Gastrocnemius medialis (tissue), 4 donors: Measurements from ENCODE around the gene COA3. TPM values are rescaled to one million over a fixed set of nuclear protein-coding genes. Genes with fewer than 3 reads are reported as not detected.

ENCODE experiments used
- ATAC-seq, 2 donors: fragments of 150-250 bp; one replicate each; pipeline ENCODE4 v1.9.1; 2016
- DNase-seq, 2 donors: peaks; one replicate each; pipeline ENCODE4 v3.0.0-alpha.2; 2019
- H3K27ac ChIP-seq, 4 donors: fragments of 200-600 bp; sonication (generic); 1 replicate in 1 of 4; 2 replicates in 3 of 4; pipeline ENCODE4 v1.5.1; 2016 to 2018; ENCODE audit warnings: mild to moderate bottlenecking in 2 of 4, moderate library complexity in 1 of 4
- H3K27me3 ChIP-seq, 3 donors: fragments of 200-600 bp; sonication (generic) in 2 of 3; 1 replicate in 1 of 3; 2 replicates in 2 of 3; pipeline versions ENCODE4 v1.5.1 to v1.6.0; 2016 to 2019; ENCODE audit warnings: mild to moderate bottlenecking in 1 of 3, moderate library complexity in 1 of 3
- H3K36me3 ChIP-seq, 2 donors: fragments of 200-600 bp; sonication (generic) in 1 of 2; one replicate each; pipeline ENCODE4 v1.5.1; 2017 to 2018
- H3K4me1 ChIP-seq, 2 donors: fragments of 200-600 bp; sonication (generic) in 1 of 2; one replicate each; pipeline ENCODE4 v1.5.1; 2016 to 2017; ENCODE audit warnings: mild to moderate bottlenecking in 2 of 2
- H3K4me3 ChIP-seq, 4 donors: fragments of 200-600 bp; sonication (generic) in 3 of 4; 1 replicate in 1 of 4; 2 replicates in 3 of 4; pipeline ENCODE4 v1.5.1; 2016 to 2019; ENCODE audit warnings: mild to moderate bottlenecking in 2 of 4
- H3K9me3 ChIP-seq, 3 donors: fragments of 200-600 bp; sonication (generic) in 2 of 3; 1 replicate in 1 of 3; 2 replicates in 2 of 3; pipeline ENCODE4 v1.5.1; 2016 to 2019
- CTCF ChIP-seq, 5 experiments: fragments of 450-650 bp in 3 of 5; fragments of 200-600 bp in 2 of 5; sonication (generic) in 2 of 5; IDR thresholded peaks in 4 of 5; conservative IDR thresholded peaks in 1 of 5; 1 replicate in 4 of 5; 2 replicates in 1 of 5; pipeline ENCODE4 v1.5.1; 2016 to 2019; ENCODE audit warnings: antibody characterized with exemption in 5 of 5, mild to moderate bottlenecking in 3 of 5, moderate library complexity in 3 of 5
- POLR2A ChIP-seq, 2 donors: fragments of 450-650 bp; IDR thresholded peaks; one replicate each; pipeline ENCODE4 v1.6.1; 2017; ENCODE audit warnings: antibody characterized with exemption in 2 of 2, mild to moderate bottlenecking in 2 of 2, moderate library complexity in 2 of 2
- in situ Hi-C, 4 donors: fragments of 200-750 bp; cut with MboI; loops; one replicate each; pipeline versions ENCODE4 v1.15.0 to v1.8.0; 2017; ENCODE audit warnings: low sequenced_read_pairs in 4 of 4
- intact Hi-C: fragments of 100-400 bp; cut with DNase I; formaldehyde crosslinking; loops from one replicate; pipeline ENCODE4 v1.15.1; 2023; ENCODE audit warnings: low total_unique reads
- total RNA-seq, 4 donors: library from RNA; depleted of rRNA; stranded (reverse); fragments of >200 nt; gene quantifications; one replicate each; pipeline versions ENCODE4 v1.1.0 to v1.2.3, GENCODE V29; 2016

The COA3 gene
- total RNA-seq, 4 donors from 2014 or later = 76.2 to 104 (median 86.8) TPM

DNA sequence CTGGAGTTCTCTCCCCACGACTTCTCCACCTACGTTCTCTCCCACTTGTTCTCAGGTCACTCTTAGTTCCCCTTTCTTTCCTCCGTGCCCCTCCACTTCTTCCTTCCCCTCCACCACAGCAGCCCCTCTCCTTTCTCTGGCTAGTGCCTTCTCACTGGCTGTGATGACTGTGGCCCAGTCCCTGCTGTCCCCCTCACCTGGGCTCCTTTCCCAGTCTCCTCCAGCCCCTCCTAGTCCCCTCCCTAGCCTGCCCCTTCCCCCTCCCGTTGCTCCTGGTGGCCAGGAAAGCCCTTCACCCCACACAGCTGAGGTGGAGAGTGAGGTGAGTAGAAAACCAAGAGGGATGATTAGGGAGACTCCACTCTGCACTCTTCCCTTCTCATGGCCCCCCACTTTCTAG lies 3.4 kb downstream of the COA3 start:
- Histone ChIP-seq H3K27me3 (no peaks in the 10 kb centered on the region), H3K9me3 (no peaks in the 10 kb centered on the region), H3K36me3 (peaks cover 0 to 5% of the 10 kb centered on the region in 2 donors), H3K27ac (no peak overlapping the region), H3K4me3 (no peak overlapping the region), H3K4me1 (peaks cover 17 to 18% of the 10 kb centered on the region in 2 donors)
- ATAC-seq = no peak
- in situ Hi-C loops = no loop called here
- intact Hi-C loops = no loop called here
- TF ChIP-seq CTCF (IDR thresholded peaks at IDR 0.05 in 4 of 5, conservative IDR thresholded peaks at IDR 0.05 in 1 of 5) (no peak), POLR2A (IDR thresholded peaks at IDR 0.05) (no peak)
- no peak for DNase-seq

DNA sequence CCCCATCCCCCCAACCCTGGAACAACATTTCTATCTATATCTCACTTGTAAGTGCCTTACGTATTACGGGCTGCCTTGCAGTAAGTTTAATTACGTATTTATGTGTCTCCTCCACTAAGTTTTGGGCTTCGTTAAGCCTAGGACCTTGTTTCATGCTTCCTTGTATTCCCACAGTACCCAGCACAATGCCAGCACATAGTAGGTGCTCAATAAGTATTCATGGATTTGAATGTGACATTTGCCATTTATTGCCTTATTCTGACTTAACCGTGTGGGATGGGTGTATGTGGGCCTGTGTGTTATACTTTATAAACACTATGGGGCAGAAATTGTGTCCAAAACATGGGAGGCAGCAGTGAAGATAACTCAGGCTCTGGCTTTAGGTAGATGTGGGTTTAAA lies 6.0 kb downstream of the COA3 start:
- no peak for DNase-seq
- Histone ChIP-seq H3K27ac (no peak overlapping the region), H3K4me3 (no peak overlapping the region), H3K36me3 (peaks cover 0 to 5% of the 10 kb centered on the region in 2 donors), H3K9me3 (no peaks in the 10 kb centered on the region), H3K4me1 (peaks cover 10 to 12% of the 10 kb centered on the region in 2 donors), H3K27me3 (peaks cover 0 to 6% (median under 1%) of the 10 kb centered on the region in 3 donors)
- TF ChIP-seq CTCF (IDR thresholded peaks at IDR 0.05 in 4 of 5, conservative IDR thresholded peaks at IDR 0.05 in 1 of 5) = no peak
- ATAC-seq = no peak
- intact Hi-C loops (no loop called here), in situ Hi-C loops (no loop called here)

GRCh38 chr17:42791948-42792347 lies 6.6 kb downstream of the COA3 start:
- in situ Hi-C loops (no loop called here), intact Hi-C loops (no loop called here)
- H3K4me1 ChIP-seq = peaks cover 4 to 6% of the 10 kb centered on the region in 2 donors
- TF ChIP-seq CTCF (IDR thresholded peaks at IDR 0.05 in 4 of 5, conservative IDR thresholded peaks at IDR 0.05 in 1 of 5) (no peak), POLR2A (IDR thresholded peaks at IDR 0.05) (no peak)
- no peak overlapping the region for H3K27ac ChIP-seq
- H3K4me3 ChIP-seq = no peak overlapping the region
- H3K9me3 ChIP-seq = no peaks in the 10 kb centered on the region
- peaks cover 0 to 12% (median 6%) of the 10 kb centered on the region in 3 donors for H3K27me3 ChIP-seq
- peaks cover 0 to 5% of the 10 kb centered on the region in 2 donors for H3K36me3 ChIP-seq
- ATAC-seq = no peak
- no peak for DNase-seq

- peaks cover 0 to 2% of the 10 kb centered on the region in 2 donors for H3K4me1 ChIP-seq
- TF ChIP-seq POLR2A (IDR thresholded peaks at IDR 0.05) (no peak), CTCF (IDR thresholded peaks at IDR 0.05 in 4 of 5, conservative IDR thresholded peaks at IDR 0.05 in 1 of 5) (no peak)
- peaks cover 45 to 53% (median 53%) of the 10 kb centered on the region in 3 donors for H3K27me3 ChIP-seq
- intact Hi-C loops (no loop called here), in situ Hi-C loops (no loop called here)
- no peaks in the 10 kb centered on the region for H3K36me3 ChIP-seq
- DNase-seq = no peak
- ATAC-seq = no peak
- H3K27ac ChIP-seq = no peak overlapping the region
- H3K9me3 ChIP-seq = no peaks in the 10 kb centered on the region
- H3K4me3 ChIP-seq = no peak overlapping the region
Measured at GRCh38 chr17:42787266-42787665, 11.2 kb downstream of the COA3 start.
